HG02798 (cell line): Measurements from ENCODE around the gene SUPT20HL2.
"Not testable (repeated sequence)": the region's sequence is repeated elsewhere in the genome, so short reads cannot be mapped to it uniquely, and the experiment has no call there.

ENCODE experiments used
- ATAC-seq: cut with Tn5 transposase; IDR thresholded peaks from one replicate; pipeline ENCODE4 v1.9.1; 2021; ENCODE audit warnings: mild to moderate bottlenecking; ENCODE audit not compliant: unreplicated experiment, poor library complexity

Gene SUPT20HL2

GRCh38 chrX:24310916-24311315, 3.0 kb downstream of the SUPT20HL2 start:
- ATAC-seq, result not testable (repeated sequence)

- ATAC-seq, result not testable (repeated sequence)
Observed at GRCh38 chrX:24309580-24310374, 4.1 kb downstream of the SUPT20HL2 start.

GRCh38 chrX:24308803-24309202, 5.1 kb downstream of the SUPT20HL2 start:
- ATAC-seq, result not testable (repeated sequence)

GRCh38 chrX:24306440-24306839, 7.4 kb downstream of the SUPT20HL2 start:
- no peak for ATAC-seq

- ATAC-seq, result no peak
Observed at GRCh38 chrX:24305905-24306304, 8.0 kb downstream of the SUPT20HL2 start.

- no peak for ATAC-seq
Observed at GRCh38 chrX:24301806-24302205, 12.1 kb downstream of the SUPT20HL2 start.

- no peak for ATAC-seq
Observed at GRCh38 chrX:24301060-24301459, 12.8 kb downstream of the SUPT20HL2 start.

GRCh38 chrX:24298191-24298590, 15.7 kb downstream of the SUPT20HL2 start:
- no peak for ATAC-seq

GRCh38 chrX:24294619-24295018, 19.2 kb downstream of the SUPT20HL2 start:
- ATAC-seq, result no peak

- no peak for ATAC-seq
Observed at GRCh38 chrX:24293412-24293811, 20.5 kb downstream of the SUPT20HL2 start.

GRCh38 chrX:24292353-24292752, 21.5 kb downstream of the SUPT20HL2 start:
- no peak for ATAC-seq

- no peak for ATAC-seq
Observed at GRCh38 chrX:24285082-24285481, 28.8 kb downstream of the SUPT20HL2 start.

- ATAC-seq, result no peak
Observed at GRCh38 chrX:24283127-24283794, 30.6 kb downstream of the SUPT20HL2 start.

- ATAC-seq, result no peak
Observed at GRCh38 chrX:24282381-24283126, 31.3 kb downstream of the SUPT20HL2 start.

- no peak for ATAC-seq
Observed at GRCh38 chrX:24277405-24277804, 36.5 kb downstream of the SUPT20HL2 start.

- ATAC-seq, result no peak
Observed at GRCh38 chrX:24276015-24276414, 37.9 kb downstream of the SUPT20HL2 start.

GRCh38 chrX:24271262-24271661, 42.6 kb downstream of the SUPT20HL2 start:
- ATAC-seq, result no peak

GRCh38 chrX:24268786-24269185, 45.1 kb downstream of the SUPT20HL2 start:
- ATAC-seq, result no peak

- no peak for ATAC-seq
Observed at GRCh38 chrX:24266996-24267395, 46.9 kb downstream of the SUPT20HL2 start.

GRCh38 chrX:24264383-24264782, 49.5 kb downstream of the SUPT20HL2 start:
- ATAC-seq, result no peak

- ATAC-seq, result no peak
Observed at GRCh38 chrX:24262309-24262708, 51.6 kb downstream of the SUPT20HL2 start.
